Lung (tissue), 12 donors: Measurements from ENCODE around the gene ETV6. TPM values are rescaled to one million over a fixed set of nuclear protein-coding genes. Genes with fewer than 3 reads are reported as not detected.

Experiments used
- ATAC-seq: fragments of 200-7000 bp; cut with Tn5 transposase; one replicate; pipeline ENCODE4 v1.9.1; 2020; ENCODE audit warnings: moderate number of reproducible peaks; ENCODE audit not compliant: insufficient read depth, low FRiP score
- DNase-seq, 3 donors: peaks; one replicate each; pipeline ENCODE4 v3.0.0-alpha.2; 2013 to 2017
- H3K27ac ChIP-seq, 2 donors: one replicate each; pipeline ENCODE4 v1.5.1; 2013; ENCODE audit warnings: mild to moderate bottlenecking in 2 of 2, moderate library complexity in 2 of 2, control low read depth in 1 of 2, inconsistent platforms in 1 of 2, low read depth in 1 of 2, low read length in 1 of 2
- H3K27me3 ChIP-seq, 3 donors: one replicate each; pipeline ENCODE4 v1.5.1; 2013; ENCODE audit warnings: low read length in 2 of 3; ENCODE audit not compliant: control insufficient read depth in 3 of 3, insufficient read depth in 3 of 3
- H3K36me3 ChIP-seq, 4 donors: one replicate each; pipeline ENCODE4 v1.5.1; 2013; ENCODE audit warnings: low read length in 4 of 4, mild to moderate bottlenecking in 1 of 4, moderate library complexity in 1 of 4; ENCODE audit not compliant: control insufficient read depth in 4 of 4, insufficient read depth in 4 of 4
- H3K4me1 ChIP-seq, 5 donors: one replicate each; pipeline ENCODE4 v1.5.1; 2013; ENCODE audit warnings: low read length in 5 of 5, mild to moderate bottlenecking in 2 of 5, moderate library complexity in 1 of 5; ENCODE audit not compliant: control insufficient read depth in 5 of 5, insufficient read depth in 5 of 5
- H3K4me3 ChIP-seq: one replicate; pipeline ENCODE4 v1.5.1; 2013; ENCODE audit warnings: mild to moderate bottlenecking, control low read depth, moderate library complexity
- H3K9ac ChIP-seq, 2 donors: one replicate each; pipeline ENCODE4 v1.5.1; 2013; ENCODE audit warnings: low read length in 2 of 2, control low read depth in 1 of 2; ENCODE audit not compliant: insufficient read depth in 1 of 2
- H3K9me3 ChIP-seq, 4 donors: one replicate each; pipeline ENCODE4 v1.5.1; 2013; ENCODE audit warnings: low read length in 3 of 4, mild to moderate bottlenecking in 1 of 4, moderate library complexity in 1 of 4; ENCODE audit not compliant: control insufficient read depth in 4 of 4, insufficient read depth in 3 of 4
- WGBS, 2 donors: extraction: QIAGEN DNeasy Blood & Tissue Kit; methylation state at CpG; one replicate each; pipeline ENCODE4 v1.1.7; 2013; 5-methylcytosine and 5-hydroxymethylcytosine counted together
- polyA plus RNA-seq, 2 donors: library from polyadenylated mRNA; stranded (reverse); fragments of 200-250 nt; gene quantifications; one replicate each; pipeline ENCODE4 v1.2.1, GENCODE V29; 2013
- total RNA-seq, 2 donors: library from RNA; depleted of rRNA in 1 of 2; stranded (reverse); fragments of >200 nt in 1 of 2; gene quantifications; one replicate each; pipeline ENCODE4 v1.2.1, GENCODE V29; 2014 to 2021
- TF ChIP-seq, protein P1 (sequence below): IDR thresholded peaks from 2 replicates; pipeline ENCODE4 v1.5.1; 2012; ENCODE audit warnings: mild to moderate bottlenecking; ENCODE audit errors: control extremely low read depth, extremely low read depth
- donor health status: control.
- donor health status: control.
- donor health status: Bipolar disorder and iron deficiency.
- donor health status: healthy.
- donor health status: DM: yes; HTN: yes; CAD: no.

Gene ETV6
- total and polyA plus RNA-seq, 4 donors = 8.6 to 45.7 (median 13.6) TPM

DNA sequence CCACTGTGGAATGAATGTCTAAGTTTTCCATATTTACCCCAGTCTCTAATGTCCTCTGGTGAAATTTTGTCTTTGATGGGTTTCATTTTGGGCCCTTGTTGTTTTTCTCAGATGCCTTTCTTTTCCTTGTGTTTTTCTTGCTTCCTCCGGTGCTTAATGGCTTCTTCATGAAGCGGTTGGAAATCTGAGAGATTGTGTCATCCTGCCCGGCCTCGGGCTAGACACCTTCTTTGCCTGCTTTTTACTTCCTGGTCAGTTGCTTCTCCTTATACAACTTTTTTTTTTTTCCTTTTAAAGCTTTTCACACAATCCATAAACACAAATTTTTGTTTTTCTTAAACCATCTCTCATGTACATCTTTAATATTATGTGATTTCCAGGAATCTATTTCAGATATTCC is 7.1 kb downstream of the ETV6 start:
- Histone ChIP-seq H3K4me3 (no peak overlapping the region), H3K9me3 (no peaks in the 10 kb centered on the region), H3K9ac (no peak overlapping the region), H3K36me3 (peaks cover 0 to 5% (median 0%) of the 10 kb centered on the region in 4 donors), H3K27ac (no peak overlapping the region), H3K27me3 (no peaks in the 10 kb centered on the region), H3K4me1 (peaks cover 10 to 45% (median 16%) of the 10 kb centered on the region in 5 donors)
- TF ChIP-seq, protein P1, sequence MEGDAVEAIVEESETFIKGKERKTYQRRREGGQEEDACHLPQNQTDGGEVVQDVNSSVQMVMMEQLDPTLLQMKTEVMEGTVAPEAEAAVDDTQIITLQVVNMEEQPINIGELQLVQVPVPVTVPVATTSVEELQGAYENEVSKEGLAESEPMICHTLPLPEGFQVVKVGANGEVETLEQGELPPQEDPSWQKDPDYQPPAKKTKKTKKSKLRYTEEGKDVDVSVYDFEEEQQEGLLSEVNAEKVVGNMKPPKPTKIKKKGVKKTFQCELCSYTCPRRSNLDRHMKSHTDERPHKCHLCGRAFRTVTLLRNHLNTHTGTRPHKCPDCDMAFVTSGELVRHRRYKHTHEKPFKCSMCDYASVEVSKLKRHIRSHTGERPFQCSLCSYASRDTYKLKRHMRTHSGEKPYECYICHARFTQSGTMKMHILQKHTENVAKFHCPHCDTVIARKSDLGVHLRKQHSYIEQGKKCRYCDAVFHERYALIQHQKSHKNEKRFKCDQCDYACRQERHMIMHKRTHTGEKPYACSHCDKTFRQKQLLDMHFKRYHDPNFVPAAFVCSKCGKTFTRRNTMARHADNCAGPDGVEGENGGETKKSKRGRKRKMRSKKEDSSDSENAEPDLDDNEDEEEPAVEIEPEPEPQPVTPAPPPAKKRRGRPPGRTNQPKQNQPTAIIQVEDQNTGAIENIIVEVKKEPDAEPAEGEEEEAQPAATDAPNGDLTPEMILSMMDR = no peak
- ATAC-seq (no peak), DNase-seq (no peak)
- 34 to 63% methylated on average over 4 of the region's 4 CpGs for WGBS, 2 donors

DNA sequence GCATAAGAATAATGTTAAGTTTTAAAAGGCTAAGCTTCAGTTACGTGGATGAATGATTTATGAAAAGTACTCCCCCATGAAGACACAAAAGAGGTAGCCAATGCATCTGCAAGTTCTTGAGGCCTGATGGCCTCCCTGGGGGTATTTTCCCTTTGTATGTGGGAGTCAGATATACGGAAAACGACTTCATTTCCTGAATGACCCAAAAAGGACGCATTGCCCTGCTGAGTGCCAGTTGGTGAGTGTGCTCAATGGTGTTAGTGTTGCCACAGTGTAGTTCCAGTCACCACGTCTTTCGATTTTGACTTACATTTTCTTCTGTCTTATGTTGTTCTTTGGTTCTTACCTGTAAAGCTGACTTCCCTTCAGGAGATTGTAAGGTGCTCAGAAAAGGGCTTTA is 8.0 kb downstream of the ETV6 start:
- ATAC-seq (no peak), DNase-seq (no peak)
- TF ChIP-seq, protein P1 = no peak
- Histone ChIP-seq H3K4me3 (no peak overlapping the region), H3K27me3 (no peaks in the 10 kb centered on the region), H3K36me3 (peaks cover 0 to 6% (median 0%) of the 10 kb centered on the region in 4 donors), H3K4me1 (peaks cover 8 to 55% (median 19%) of the 10 kb centered on the region in 5 donors), H3K9me3 (no peaks in the 10 kb centered on the region), H3K9ac (no peak overlapping the region), H3K27ac (no peak overlapping the region)
- WGBS, 2 donors = 50 to 55% methylated on average over 6 of the region's 6 CpGs

DNA sequence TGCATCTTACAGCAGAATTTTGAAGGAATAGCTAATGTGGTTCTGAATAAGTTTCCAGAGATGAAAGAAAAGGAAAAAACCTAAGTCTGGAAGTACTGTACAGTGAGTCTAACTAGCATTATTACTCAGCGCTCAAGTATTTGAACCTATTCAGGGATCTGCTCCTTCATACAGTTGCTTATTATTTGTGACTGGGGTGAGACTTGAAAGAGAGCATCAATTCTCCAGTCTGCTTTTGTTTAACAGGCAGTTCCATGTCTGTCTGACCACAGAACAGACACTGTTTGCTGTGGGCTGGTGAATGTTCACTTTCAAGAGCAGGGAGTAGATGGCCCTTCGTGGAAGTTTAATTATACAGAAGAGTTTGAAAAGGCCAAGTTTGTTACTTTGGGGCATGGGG is 9.3 kb downstream of the ETV6 start:
- H3K4me3 ChIP-seq = no peak overlapping the region
- WGBS, 2 donors = 67 to 68% methylated on average over 2 of the region's 2 CpGs
- TF ChIP-seq, protein P1 = no peak
- no peaks in the 10 kb centered on the region for H3K27me3 ChIP-seq
- ATAC-seq = no peak
- no peak for DNase-seq
- peaks cover 0 to 49% (median 20%) of the 10 kb centered on the region in 5 donors for H3K4me1 ChIP-seq
- H3K27ac ChIP-seq = peak overlapping the region in 1 of 2 donors; percentile 5
- H3K9me3 ChIP-seq = no peaks in the 10 kb centered on the region
- peaks cover 0 to 6% (median 0%) of the 10 kb centered on the region in 4 donors for H3K36me3 ChIP-seq
- no peak overlapping the region for H3K9ac ChIP-seq

DNA sequence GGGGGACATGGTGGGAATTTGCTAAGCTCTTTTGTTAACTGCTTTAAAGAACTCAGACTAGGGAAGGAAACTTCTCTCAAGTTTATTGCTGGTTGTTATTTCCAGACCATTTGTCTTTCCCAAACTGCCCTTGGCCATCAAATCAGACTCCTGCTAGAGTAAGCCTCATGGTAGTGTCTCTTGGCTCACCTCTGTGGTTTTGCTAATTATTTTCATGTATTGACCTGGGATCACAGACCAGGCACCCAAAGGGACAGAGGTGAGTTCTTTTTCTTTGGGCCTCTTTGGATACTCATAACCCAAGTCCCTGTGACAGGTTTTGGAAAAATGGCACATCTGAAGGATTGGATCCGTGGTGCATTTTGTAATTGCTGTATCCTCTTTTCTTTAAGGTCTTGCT is 11.2 kb downstream of the ETV6 start:
- no peaks in the 10 kb centered on the region for H3K9me3 ChIP-seq
- H3K4me3 ChIP-seq = no peak overlapping the region
- H3K27me3 ChIP-seq = no peaks in the 10 kb centered on the region
- DNase-seq (no peak), ATAC-seq (no peak)
- TF ChIP-seq, protein P1 = no peak
- H3K36me3 ChIP-seq = peaks cover 0 to 6% (median 0%) of the 10 kb centered on the region in 4 donors
- H3K27ac ChIP-seq = no peak overlapping the region
- WGBS, 2 donors = 36 to 81% methylated on average over 1 of the region's 1 CpG
- no peak overlapping the region for H3K9ac ChIP-seq
- peaks cover 0 to 41% (median 20%) of the 10 kb centered on the region in 5 donors for H3K4me1 ChIP-seq
